Measurements from ENCODE around the gene JARID2.

DNA sequence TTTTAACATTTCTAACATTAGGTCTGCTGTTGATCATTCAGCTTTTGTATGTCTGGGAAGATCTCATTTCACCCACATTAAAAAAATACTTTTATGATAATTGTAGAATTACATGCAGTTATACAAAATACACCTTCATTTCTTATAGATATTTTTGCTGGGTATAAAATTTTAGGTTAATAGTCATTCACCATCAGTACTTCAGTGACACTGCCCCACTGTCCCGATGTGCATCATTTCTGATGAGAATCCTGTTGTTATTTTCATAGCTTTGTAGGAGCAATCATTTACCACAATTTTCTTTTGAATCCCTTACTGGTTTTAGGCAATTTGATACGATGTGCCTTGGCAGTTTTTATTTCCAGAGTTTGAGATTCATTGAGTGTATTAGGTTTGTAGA, 173.6 kb downstream of the JARID2 start:
- TF ChIP-seq, protein P1, sequence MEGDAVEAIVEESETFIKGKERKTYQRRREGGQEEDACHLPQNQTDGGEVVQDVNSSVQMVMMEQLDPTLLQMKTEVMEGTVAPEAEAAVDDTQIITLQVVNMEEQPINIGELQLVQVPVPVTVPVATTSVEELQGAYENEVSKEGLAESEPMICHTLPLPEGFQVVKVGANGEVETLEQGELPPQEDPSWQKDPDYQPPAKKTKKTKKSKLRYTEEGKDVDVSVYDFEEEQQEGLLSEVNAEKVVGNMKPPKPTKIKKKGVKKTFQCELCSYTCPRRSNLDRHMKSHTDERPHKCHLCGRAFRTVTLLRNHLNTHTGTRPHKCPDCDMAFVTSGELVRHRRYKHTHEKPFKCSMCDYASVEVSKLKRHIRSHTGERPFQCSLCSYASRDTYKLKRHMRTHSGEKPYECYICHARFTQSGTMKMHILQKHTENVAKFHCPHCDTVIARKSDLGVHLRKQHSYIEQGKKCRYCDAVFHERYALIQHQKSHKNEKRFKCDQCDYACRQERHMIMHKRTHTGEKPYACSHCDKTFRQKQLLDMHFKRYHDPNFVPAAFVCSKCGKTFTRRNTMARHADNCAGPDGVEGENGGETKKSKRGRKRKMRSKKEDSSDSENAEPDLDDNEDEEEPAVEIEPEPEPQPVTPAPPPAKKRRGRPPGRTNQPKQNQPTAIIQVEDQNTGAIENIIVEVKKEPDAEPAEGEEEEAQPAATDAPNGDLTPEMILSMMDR (IDR thresholded peaks at IDR 0.05): no peak
- no peak for TF ChIP-seq POLR2A (IDR thresholded peaks at IDR 0.05)

Data from testis (tissue), 2 donors.